Muscle of back (tissue), 11 donors: ENCODE data around the gene BMP7. TPM values are rescaled to one million over a fixed set of nuclear protein-coding genes. Genes with fewer than 3 reads are reported as not detected.
"Not testable (repeated sequence)": the region's sequence is repeated elsewhere in the genome, so short reads cannot be mapped to it uniquely, and the experiment has no call there.

Experiments used
- DNase-seq, 3 donors: peaks; one replicate each; pipeline versions ENCODE4 v3.0.0 to v3.0.0-alpha.2; 2013
- polyA plus RNA-seq, 10 donors: library from polyadenylated mRNA; unstranded; fragments of 120-200 nt; gene quantifications; one replicate each; pipeline ENCODE4 v1.2.1, GENCODE V29; 2013; ENCODE audit not compliant: insufficient read length in 10 of 10

Gene BMP7
- polyA plus RNA-seq, 10 donors, result 2.7 to 12.5 (median 3.5) TPM

DNA sequence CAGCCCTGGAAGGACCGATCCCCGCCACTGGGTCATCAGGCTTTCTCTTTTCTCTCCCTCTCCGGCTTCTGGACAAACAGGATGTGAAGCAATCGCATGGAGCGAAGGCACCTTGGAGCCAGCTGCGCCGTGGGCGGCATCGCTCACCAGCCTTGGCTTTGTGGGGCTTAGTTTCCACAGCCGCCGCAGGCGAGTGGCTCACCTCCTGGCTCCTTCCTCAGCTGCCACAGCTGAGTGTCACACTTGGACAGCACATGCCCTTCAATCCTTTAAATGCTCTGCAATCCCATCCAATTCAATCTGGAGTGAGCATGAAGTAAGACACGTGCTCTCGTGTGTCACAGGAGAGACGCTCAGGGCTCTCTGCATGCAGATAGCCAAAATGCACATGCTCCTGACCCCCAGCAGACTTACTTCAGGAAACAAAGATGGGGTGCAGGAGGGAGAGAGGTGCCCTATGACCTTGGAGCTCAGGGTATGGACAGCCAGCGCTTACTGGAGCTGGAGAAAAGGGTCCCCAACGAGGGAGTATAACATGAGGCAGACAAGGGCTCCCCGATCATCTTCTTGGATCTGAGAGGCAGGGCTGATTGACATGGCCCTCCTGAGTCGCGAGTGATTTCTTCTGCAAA is 70.9 kb downstream of the BMP7 start:
- DNase-seq, result no peak

DNA sequence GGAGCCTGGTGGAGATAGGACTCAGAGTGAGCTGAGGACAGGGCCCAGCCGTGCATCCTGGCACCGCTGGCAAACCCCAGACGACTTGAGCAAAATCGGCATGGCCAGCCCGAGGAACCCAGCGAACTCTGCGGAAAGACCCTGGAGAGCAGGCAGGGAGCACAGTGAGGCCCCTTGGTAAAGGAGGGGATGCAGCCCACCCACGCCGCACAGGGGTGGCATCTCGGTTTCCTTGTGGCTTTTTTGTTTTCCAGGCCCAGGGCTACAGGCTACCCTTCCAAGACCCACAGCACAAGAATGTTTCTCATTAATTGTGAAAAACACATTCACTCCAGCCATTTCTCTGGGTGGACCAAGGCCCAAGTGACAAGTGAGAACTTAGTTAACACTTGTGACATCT is 71.4 kb downstream of the BMP7 start:
- no peak for DNase-seq

DNA sequence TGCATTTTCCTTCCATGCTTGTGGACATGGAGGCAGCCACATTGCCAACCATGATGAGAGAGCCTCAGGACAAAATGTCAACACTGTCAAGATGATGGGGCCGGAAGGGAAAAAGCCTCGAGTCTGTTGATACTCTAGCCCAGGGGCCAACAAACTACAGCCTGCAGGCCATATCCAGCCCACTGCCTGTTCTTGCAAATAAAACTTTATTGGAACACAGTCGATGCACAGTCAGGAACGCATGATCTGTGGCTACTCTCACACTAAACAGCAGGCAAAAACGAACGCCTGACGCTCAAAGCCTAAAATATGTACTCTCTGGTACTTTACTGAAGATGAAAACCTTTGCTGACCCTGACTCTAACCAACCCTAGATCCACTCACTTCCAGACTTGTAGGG is 72.3 kb downstream of the BMP7 start:
- no peak for DNase-seq

DNA sequence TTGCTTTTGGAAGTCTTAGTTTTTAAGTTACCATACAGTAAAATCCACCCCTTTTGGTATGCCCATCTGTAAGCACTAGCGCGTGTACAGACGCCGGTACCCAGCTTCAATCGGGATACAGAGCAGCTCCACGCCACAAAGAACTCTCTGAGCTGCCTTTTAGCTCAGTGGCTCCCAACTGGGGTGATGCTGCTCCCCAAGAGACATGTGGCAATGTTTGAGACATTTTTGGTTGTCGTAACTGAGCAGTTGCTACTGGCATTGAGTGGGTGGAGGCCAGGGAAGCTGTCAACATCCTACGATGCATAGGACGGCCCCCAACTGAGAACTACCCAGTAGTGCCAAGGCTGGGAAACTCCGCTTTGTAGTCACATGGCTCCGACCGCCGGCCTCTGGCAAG is 73.3 kb downstream of the BMP7 start:
- DNase-seq, result no peak

DNA sequence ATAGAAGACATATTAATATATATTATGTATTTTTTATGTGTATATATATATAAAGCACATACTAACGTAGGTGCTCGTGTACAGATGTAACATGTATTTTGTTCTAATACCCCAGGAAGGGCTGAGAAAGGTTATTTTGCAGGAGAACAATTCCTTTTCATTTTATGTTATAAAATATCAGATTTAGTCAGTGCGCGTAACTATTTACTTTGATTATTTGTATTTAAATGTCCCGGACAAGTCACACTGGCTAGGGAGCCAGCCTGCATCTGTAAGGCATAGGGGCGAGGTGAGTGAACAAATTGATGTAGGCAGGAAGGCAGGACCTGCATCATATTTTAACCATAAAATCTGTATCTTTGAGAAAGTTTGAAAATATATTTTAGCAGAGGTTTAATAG is 74.1 kb downstream of the BMP7 start:
- DNase-seq, result no peak

DNA sequence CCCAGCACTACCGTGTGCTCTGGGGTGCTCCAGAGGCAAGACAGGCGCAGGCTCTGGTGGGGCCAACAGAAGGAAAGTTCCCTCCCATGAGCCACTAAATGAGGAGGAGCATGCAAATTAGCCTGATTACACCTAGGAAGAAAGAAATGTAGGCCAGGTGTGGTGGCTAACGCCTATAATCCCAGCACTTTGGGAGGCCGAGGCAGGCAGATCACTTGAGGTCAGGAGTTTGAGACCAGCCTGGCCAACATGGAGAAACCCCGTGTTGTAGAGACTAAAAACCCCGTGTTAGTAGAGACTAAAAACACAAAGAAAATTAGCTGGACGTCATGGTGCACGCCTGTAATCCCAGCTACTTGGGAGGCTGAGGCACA is 75.2 kb downstream of the BMP7 start:
- not testable (repeated sequence) for DNase-seq

DNA sequence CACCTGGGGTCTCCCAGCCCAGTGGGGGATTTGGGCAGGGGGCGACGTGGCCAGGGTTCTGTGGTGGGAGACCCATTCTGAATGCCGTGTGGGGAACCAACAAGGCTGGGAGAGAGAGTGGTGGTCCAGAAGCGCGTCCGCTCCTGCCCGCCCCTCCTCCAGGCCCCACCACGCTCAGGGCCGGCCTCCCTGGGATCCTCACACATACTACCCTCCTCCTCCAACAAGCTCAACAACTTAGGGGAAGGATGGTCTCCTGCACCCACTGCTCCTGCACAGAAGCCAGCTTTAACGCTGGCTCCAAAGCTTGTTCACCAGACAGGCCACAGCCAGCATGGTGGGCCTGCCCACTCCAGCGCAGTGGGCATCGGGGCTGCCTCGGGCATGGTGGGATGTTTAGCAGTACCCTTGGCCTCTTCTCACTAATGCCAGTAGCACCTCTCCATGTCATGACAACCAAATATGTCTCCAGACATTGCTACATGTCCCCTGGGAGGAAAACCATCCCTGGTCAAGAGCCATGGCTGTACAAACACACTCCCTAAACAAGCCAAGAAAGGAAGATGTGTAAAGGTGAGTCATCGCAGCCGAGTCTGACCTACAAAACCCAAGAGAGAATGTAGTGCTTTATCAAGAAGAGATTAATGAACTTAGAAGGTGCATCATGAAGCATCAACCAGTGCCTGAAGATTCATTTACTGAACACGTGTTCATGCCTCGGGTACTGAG is 75.7 kb downstream of the BMP7 start:
- no peak for DNase-seq

DNA sequence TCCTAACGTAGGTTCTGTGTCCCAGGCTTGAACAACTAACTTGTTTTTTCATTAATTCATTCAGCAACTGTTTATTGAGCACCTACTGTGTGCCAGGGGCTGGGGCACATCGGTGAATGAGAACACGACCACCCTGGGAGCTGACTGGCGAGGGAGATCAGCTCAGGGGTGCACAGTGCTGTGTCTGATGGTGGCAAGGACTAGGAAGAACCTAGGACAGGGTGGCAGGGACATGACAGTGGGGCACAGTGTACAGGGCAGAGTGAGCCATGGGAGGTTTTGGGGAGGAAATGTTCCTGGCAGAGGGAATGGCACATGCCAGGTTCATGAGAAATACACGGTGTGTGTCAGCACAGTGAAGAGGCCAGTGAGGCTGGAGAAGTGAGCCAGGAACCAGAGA is 76.7 kb downstream of the BMP7 start:
- DNase-seq, result no peak

DNA sequence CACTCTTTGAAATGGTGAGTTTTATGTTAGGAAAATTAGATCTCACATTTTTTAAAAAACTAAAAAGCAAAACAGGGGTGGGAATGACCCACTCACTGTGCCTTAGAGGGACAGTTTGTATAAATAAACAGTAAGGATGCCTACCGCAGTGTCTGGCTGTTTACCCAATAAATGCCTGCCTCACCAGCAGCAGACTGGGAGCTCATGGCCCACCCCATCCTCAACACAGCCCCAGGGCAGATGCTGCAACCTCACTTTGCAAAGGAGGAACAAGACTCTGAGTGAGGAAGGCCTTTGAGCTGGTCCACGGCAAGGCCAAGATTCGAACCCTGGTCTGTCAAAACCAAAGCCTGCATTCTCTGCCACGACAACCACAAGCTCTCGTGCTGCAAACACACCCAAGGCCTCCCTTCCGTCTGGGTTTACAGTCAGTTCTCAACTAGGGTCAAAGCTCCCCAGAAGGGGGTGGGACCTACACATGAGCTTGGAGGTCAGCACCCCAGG is 77.8 kb downstream of the BMP7 start:
- no peak for DNase-seq

DNA sequence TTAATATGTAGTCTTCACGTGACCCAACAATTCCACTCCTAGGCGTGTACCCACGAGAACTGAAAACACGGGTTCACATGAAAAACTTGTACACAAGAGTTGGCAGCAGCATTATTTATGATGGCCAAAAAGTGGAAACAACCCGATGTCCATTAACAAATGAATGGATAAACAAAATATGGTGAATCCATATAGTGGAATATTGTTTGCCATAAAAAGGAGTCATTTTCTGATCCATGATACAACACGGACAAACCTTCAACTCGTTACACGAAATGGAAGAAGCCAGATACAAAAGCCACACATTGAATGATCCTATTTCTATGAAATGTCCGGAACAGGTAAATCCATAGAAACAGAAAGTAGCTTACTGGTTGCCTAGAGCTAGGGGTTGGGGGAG is 78.4 kb downstream of the BMP7 start:
- DNase-seq, result no peak

DNA sequence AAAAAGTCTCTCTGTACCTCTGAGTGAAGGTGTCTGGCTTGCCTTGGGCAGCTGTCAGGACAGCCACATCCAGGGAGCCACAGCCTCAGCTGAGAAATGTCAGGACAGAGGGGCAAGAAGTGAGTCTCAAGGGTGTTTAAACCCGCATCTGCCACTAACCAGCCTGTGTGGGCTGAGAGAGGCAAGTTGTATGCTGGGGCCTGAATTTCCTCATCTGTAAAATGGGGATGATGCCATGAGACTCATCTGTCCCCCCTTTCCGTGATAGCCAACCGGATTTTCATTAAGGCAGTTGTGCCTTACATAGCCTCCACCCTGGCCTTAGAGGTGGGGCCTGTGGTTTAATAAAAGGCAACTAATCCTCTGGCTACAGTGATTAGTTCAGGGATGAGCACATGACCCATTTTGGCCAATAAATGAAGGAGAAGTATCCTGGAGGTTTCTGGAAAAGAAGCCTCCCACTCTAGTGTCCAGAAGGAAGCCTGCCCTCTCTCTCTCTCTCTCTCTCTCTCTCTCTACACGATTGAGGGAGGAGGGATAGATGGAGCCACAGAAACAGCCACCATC is 79.3 kb downstream of the BMP7 start:
- no peak for DNase-seq

DNA sequence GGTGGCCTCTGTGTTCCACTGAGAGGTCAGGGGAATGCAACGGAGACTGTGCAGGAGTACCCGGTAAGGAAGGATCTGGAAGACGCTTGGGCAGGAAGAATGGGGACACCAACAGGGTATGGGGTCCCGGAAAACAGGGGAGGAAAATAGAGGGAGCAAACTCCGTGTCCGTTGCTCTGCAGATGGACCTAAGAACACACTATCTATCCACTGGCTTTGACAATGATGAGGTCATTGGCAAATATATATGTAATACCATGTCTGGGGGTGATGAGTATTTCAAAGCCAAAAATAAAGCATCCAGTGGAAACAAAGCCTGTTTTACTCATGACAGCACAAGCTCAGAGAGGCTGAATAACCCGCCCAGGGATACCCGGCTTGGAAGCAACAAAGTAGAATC is 80.2 kb downstream of the BMP7 start:
- DNase-seq, result no peak

DNA sequence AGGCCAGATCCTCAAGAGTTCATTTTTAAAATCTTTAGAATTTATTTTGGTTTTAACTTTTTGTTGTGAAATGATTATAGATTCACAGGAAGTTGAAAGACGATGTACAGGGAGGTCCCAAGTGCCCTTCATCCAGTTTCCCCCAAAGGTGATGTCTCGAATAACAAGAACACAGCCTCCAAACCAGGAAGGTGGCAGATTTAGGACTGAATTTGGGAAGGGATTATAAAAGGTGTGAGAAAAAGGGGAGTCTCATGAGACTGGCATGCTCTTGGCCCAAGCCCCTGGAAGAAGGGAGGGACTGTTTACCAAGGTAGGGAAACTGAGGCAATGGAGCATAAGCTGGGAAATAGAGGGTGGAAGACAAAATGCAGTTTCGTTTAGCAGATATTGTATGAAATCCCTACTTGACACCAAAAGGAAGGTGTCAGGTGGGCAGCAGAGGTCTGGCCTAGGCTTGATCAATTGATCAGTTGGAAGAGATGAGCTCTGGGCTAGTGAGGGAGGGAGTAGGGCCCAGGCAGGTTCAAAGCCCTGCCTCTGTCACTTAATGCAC is 81.2 kb downstream of the BMP7 start:
- DNase-seq, result no peak

DNA sequence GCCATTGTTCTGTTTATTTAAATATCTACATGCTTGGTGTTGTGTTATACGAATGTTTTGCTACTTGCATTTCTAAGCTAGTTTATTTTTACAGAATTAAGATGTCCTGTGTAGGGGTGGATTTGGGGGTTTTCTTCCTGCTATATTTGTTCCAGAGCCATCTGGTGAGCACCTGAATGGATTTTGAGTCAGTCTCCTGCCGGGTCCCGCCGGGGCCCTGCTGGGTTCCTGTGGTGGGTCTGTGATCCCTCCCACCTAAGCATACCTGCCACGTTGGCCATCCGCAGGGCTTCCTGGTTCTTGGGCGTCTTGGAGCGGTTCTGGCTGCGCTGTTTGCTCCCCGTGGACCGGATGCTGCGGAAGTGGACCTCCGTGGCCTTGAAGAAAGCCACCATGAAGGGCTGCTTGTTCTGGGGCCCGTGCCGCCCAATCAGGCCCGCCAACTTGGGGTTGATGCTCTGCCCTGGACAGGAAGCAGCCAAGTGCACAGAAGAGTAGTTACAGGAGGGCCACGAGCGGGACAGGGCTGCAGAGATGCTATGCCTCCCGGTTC is 82.9 kb downstream of the BMP7 start:
- DNase-seq, result no peak

DNA sequence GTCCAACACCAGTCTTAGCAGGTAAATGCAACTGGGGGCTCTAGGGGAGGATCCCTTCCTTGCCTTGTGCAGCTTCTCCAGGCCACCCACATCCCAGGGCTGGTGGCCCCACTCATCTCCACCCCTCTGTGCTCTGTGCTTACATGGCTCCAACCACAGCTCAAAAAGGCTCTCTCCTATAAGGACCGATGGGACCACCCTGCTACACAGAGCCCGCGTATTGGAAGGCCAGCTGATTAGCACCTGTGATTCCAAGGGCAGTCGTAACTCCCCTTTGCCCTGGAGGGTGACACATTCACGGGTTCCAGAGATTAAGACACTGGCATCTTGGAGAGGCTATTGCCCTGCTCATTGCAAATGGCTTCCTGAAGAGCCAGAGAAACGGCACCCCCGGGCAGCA is 84.8 kb downstream of the BMP7 start:
- DNase-seq, result no peak

DNA sequence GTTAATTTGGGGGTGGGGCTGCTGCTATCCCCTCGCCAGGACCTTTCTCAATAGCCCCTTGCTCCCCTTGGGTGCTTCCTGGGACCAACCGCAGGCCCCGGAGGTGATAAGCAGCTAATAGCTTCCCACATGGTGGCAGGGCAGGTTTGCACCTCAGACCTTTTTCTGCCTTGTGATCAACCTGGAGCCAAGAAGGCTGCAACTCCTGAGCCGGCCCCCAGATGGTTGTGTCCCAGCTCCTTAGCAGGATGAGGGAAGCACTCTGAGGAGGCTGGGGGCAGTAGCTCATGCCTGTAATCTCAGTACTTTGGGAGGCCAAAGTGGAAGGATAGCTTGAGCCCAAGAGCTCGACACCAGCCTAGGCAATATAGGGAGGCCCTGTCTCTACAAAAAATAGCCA is 85.5 kb downstream of the BMP7 start:
- no peak for DNase-seq

DNA sequence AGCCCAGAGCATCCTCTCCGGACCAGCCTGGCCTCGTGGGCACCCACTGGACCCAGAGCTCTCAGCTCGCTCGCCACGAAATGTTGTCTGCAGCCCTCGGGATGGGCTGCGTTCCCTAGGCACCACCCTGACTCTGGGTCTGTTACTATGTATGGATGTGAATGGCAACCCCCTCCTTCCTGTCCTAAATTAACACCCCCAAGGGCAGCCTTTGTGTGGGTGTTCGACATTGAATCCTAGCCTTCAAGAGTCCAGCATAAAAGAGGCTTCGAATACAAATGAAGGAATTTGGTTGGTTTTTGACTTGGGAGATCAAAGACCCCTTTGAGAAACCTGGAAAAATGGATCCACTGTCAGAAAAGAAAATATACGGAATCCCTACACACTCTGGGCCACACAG is 86.1 kb downstream of the BMP7 start:
- no peak for DNase-seq

DNA sequence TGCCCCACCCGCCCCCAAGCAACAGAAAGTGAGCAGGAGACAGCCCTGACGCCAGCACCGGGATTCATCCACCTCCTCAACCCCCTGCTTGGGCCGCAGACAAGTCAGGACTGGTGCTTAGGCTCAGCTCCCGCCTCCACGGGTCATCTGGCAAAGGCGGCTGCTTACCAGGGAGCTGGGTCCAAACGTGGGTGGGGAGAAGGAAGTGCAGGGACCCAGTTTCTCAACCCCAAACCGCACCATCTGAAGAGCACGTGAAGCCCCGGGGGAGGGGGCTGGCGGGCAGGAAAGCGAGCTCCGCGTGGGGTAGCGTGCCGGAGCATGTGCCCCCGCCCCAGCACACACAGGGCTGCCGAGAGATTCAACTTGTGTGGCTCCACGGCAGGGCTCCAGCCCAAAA is 87.2 kb downstream of the BMP7 start:
- DNase-seq, result no peak

DNA sequence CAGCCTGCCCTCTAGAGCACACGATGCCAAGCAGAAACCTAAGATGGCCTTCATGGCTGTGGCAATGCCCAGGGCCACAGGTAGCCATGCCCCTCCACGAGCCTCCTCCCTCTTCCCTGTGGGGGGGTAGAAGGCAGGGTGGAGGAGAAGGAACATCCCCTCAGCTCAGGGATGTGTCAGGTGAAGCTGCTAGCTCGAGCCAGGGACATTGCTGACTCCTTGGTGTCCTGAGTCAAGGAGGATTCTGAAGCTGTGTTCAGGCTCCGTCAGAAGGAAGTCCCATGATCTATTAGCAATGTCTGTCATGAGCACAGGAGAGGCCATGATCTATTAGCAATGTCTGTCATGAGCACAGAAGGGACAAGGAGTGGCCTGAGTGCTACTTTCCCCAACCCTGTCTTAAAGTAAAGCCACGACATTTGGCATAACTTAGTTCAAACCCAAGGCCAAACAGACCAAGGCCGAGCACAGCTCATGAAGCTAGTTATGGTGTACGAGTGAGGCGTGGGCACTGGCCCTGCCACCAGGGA is 87.8 kb downstream of the BMP7 start:
- no peak for DNase-seq

DNA sequence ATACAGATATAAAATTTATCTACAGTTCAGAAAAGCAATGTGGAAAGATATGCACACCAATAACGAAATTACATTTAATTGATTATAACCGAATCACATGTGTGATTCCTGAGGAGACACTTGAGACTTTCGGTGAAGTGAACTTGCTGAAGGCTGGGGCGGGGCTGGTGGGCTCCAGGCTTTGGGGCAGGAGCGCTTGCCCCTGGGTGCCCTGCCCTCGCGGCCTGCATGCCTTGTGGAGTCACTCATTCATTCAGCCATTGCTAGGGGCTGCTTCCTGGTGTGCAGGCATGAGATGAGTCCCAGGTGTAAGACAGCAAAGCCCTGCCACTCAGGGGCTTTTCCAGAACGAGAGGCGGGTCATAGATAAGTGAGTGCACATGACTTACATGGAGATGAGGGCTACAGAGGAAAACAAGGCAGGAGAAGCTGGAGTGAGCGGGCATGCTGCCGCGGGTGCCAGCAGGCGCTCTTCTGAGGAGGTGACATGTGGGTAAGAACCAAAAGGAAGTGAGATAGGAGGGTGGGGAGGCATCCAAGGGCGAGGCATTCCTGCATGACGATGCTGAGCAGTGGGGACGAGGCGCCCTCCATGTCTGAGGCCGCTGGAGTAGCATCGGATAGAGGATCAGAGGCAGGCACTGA is 88.7 kb downstream of the BMP7 start:
- no peak for DNase-seq

DNA sequence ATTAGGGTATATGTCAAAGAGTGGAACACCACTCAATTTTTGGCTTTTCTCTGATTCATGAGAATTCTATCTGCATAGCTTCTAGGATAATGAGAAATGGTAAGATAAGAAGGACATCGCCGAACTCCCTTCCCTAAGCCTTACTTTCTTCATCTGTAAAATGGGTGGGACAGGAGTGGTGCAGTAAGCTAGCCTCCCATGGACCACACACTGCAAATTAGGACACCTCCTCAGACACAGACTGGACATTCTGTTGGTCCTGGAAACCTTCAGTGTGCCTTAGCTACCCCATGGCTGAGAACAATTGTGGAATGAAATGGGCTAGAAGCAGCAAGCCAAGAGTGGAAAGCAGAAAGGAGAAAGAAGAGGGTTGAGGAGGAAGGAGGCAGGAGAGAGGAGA is 89.6 kb downstream of the BMP7 start:
- DNase-seq, result no peak

DNA sequence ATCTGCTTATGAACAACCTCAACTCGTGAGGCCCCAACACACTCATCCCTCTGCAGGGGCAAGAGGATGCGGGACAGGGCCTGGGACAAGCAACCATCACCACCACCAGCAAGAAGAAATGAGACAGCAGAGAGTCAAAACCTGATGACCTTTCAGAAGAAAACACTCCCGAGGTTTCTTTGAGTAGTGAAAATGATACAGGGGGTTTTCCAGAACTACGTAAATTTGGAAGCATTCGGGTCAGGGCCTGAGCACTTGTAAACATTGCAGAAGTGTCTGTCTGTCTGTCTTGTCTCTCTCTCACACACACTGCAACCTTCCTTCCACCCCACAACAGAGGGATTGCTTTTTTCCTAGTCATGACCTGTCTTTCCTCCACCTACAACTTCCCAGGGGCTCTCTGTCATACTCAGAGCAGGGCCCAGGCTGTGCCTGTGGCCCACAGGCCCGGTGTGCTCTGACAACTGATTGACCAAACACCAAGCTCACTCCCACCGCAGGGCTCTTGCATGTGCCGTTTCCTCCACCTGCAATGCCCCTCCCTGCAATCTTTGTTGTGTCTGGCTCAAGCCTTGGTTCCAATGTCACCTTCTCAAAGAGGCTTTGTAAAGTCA is 90.9 kb downstream of the BMP7 start:
- no peak for DNase-seq
